Fibroblast of lung (primary cell): Measurements from ENCODE around the gene PPP1R1C.

Experiments
- CTCF ChIP-seq, 2 donors: IDR thresholded peaks in 1 of 2; conservative IDR thresholded peaks in 1 of 2; 1 replicate in 1 of 2; 2 replicates in 1 of 2; pipeline ENCODE4 v1.5.1; 2011 to 2012; ENCODE audit warnings: low read length in 2 of 2, control low read depth in 1 of 2, inconsistent platforms in 1 of 2, low read depth in 1 of 2, mild to moderate bottlenecking in 1 of 2
- EZH2 ChIP-seq: IDR thresholded peaks from 2 replicates; pipeline ENCODE4 v1.5.1; 2012; ENCODE audit warnings: low read length, control low read depth, mild to moderate bottlenecking; ENCODE audit errors: missing control alignments

- TF ChIP-seq CTCF (conservative IDR thresholded peaks at IDR 0.05 in 1 of 2, IDR thresholded peaks at IDR 0.05 in 1 of 2; ENCODE audit: low read depth in 1 of 2, low read length in 2 of 2) (no peak), EZH2 (no peak)
Measured at GRCh38 chr2:181978351-181979150, 7.1 kb upstream of the PPP1R1C start.
